ENCODE results near the gene ATE1.

ATE1 gene

GRCh38 chr10:121910673-121911420 is 17.0 kb downstream of the ATE1 start:
- H3K27me3 Mint-ChIP-seq (ENCODE audit: low read depth) = no peaks in the 10 kb centered on the region
- H3K9me3 Mint-ChIP-seq = no peaks in the 10 kb centered on the region
- H3K4me3 Mint-ChIP-seq = no peak overlapping the region
- TF ChIP-seq CTCF (IDR thresholded peaks at IDR 0.05; ENCODE audit: unreplicated experiment in 3 of 3) = no peak
- peak overlapping the region in 1 of 3 experiments; percentile 16 for H3K27ac Mint-ChIP-seq
- no peaks in the 10 kb centered on the region for H3K4me1 Mint-ChIP-seq
- H3K36me3 Mint-ChIP-seq (ENCODE audit: low read depth) = peaks cover 57% of the 10 kb centered on the region

DNA sequence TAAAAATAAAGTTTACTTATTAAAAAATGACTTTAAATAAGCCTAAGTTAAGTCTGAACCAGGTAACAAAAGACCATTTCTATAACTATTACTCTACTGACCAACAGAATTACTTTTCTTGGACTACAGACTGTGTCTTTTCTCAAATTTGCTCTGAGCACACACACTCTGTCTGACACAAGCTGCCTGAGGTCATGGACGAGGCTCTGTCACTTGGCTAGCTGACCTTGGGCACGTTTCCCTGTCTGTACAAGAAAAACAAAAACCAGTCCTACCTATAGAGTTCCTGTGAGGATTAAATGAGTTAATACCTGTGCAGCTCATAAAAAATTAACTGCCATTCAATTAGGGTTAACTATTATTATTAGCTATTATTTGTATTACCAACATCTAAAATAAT is 22.9 kb downstream of the ATE1 start:
- Mint-ChIP-seq H3K4me1 (no peaks in the 10 kb centered on the region), H3K4me3 (no peak overlapping the region), H3K27ac (no peak overlapping the region), H3K36me3 (ENCODE audit: low read depth) (peaks cover 40% of the 10 kb centered on the region), H3K9me3 (no peaks in the 10 kb centered on the region), H3K27me3 (ENCODE audit: low read depth) (no peaks in the 10 kb centered on the region)
- no peak for TF ChIP-seq CTCF (IDR thresholded peaks at IDR 0.05; ENCODE audit: unreplicated experiment in 3 of 3)

GRCh38 chr10:121900443-121901174 is 27.2 kb downstream of the ATE1 start:
- peaks cover 49% of the 10 kb centered on the region for H3K36me3 Mint-ChIP-seq (ENCODE audit: low read depth)
- peak; percentile 69 to 75 (median 73) for TF ChIP-seq CTCF (IDR thresholded peaks at IDR 0.05; ENCODE audit: unreplicated experiment in 3 of 3)
- H3K27ac Mint-ChIP-seq = peak overlapping the region in 1 of 3 experiments; percentile 71
- no peak overlapping the region for H3K4me3 Mint-ChIP-seq
- H3K4me1 Mint-ChIP-seq = no peaks in the 10 kb centered on the region
- no peaks in the 10 kb centered on the region for H3K9me3 Mint-ChIP-seq
- no peaks in the 10 kb centered on the region for H3K27me3 Mint-ChIP-seq (ENCODE audit: low read depth)

- H3K9me3 Mint-ChIP-seq = no peaks in the 10 kb centered on the region
These were observed 28.1 kb downstream of the ATE1 start for GRCh38 chr10:121899727-121900126.

DNA sequence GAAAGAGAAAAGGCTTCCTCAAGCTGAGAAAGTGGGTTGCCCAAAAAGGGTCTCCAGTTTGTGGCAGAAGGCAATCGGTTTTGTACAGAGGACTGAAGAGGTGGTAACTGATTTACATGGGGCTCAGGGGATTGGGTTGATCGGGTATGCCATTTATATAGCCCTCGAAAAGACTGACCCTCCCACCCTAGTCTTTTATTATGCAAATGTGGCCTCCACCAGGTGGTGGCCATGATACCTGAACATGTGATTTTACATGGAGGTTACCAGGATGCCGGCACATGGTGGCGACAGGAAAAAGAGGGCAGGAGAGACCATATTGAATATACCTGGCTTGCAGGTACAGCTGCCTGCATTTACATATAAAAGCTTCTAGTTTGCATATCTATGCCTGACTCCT is 36.7 kb downstream of the ATE1 start:
- TF ChIP-seq CTCF (IDR thresholded peaks at IDR 0.05; ENCODE audit: unreplicated experiment in 3 of 3) = no peak
- peak overlapping the region in 1 of 3 experiments; percentile 56 for H3K27ac Mint-ChIP-seq
- H3K27me3 Mint-ChIP-seq (ENCODE audit: low read depth) = no peaks in the 10 kb centered on the region
- no peaks in the 10 kb centered on the region for H3K4me1 Mint-ChIP-seq
- no peaks in the 10 kb centered on the region for H3K9me3 Mint-ChIP-seq
- H3K36me3 Mint-ChIP-seq (ENCODE audit: low read depth) = peaks cover 43% of the 10 kb centered on the region
- H3K4me3 Mint-ChIP-seq = no peak overlapping the region

More at GRCh38 chr10:121899727-121900126, 28.1 kb downstream of the ATE1 start:
- Mint-ChIP-seq H3K4me1 (no peaks in the 10 kb centered on the region), H3K4me3 (no peak overlapping the region), H3K27me3 (ENCODE audit: low read depth) (no peaks in the 10 kb centered on the region), H3K27ac (no peak overlapping the region), H3K36me3 (ENCODE audit: low read depth) (peaks cover 50% of the 10 kb centered on the region)
- no peak for TF ChIP-seq CTCF (IDR thresholded peaks at IDR 0.05; ENCODE audit: unreplicated experiment in 3 of 3)
